H1 (cell line): Measurements from ENCODE around the gene BICDL1.

Experiments used
- CEBPB ChIP-seq: IDR thresholded peaks from 2 replicates; pipeline ENCODE4 v1.6.1; 2012; ENCODE audit warnings: low read depth, low read length
- CTCF ChIP-seq, 3 experiments: IDR thresholded peaks; 1 replicate in 2 of 3; 2 replicates in 1 of 3; pipeline versions ENCODE4 v1.5.1 to v1.6.1; 2011; ENCODE audit warnings: low read length in 3 of 3, mild to moderate bottlenecking in 3 of 3, inconsistent platforms in 2 of 3, low read depth in 1 of 3, moderate library complexity in 1 of 3; ENCODE audit not compliant: insufficient read depth in 1 of 3; ENCODE audit errors: control extremely low read depth in 1 of 3
- EZH2 ChIP-seq: fragments of 200-600 bp; sonication (generic); IDR thresholded peaks from 2 replicates; pipeline ENCODE4 v1.7.1; 2012; ENCODE audit warnings: low read depth, mild to moderate bottlenecking, moderate library complexity, low read length, inconsistent platforms; ENCODE audit not compliant: severe bottlenecking

- TF ChIP-seq CEBPB (no peak), CTCF (IDR thresholded peaks at IDR 0.05; ENCODE audit: control extremely low read depth in 1 of 3, insufficient read depth in 1 of 3, low read depth in 1 of 3, low read length in 3 of 3) (no peak), EZH2 (no peak)
These were observed 24.1 kb upstream of the BICDL1 start for GRCh38 chr12:119964929-119965328.
